IMR-90 (cell line): ENCODE results near the gene GARNL3. TPM values are rescaled to one million over a fixed set of nuclear protein-coding genes. Genes with fewer than 3 reads are reported as not detected.

Experiments used
- ATAC-seq: fragments of 200-7000 bp; cut with Tn5 transposase; 2 replicates; pipeline ENCODE4 v1.9.1; 2020; ENCODE audit warnings: low read depth, mild to moderate bottlenecking, moderate library complexity
- BruUV-seq: library from RNA; stranded (reverse); fragments of 400-500 nt; replicated peaks from 2 replicates; lab custom pipeline; 2021; lab: Mats Ljungman, UMichigan
- CTCF ChIA-PET: fragments of 300-600 bp; formaldehyde crosslinking; extraction: SDS; loops from one replicate; lab custom pipeline; 2021; ENCODE audit warnings: antibody characterized with exemption; lab: Yijun Ruan, JAX
- POLR2A ChIA-PET: fragments of 300-600 bp; sonication (Branson Sonifier 250); formaldehyde crosslinking; loops from one replicate; lab custom pipeline; 2022; ENCODE audit warnings: antibody characterized with exemption; ENCODE audit not compliant: unreplicated experiment; lab: Charles Lee
- DNase-seq: peaks from one replicate; pipeline ENCODE4 v3.0.0; 2013
- H2AFZ ChIP-seq: replicated peaks from 2 replicates; pipeline ENCODE3; 2013; ENCODE audit warnings: low read length, mild to moderate bottlenecking; ENCODE audit not compliant: poor library complexity
- H2AK5ac ChIP-seq: 2 replicates; pipeline ENCODE4 v1.6.1; 2013; ENCODE audit warnings: low read depth, low read length, inconsistent platforms
- H2AK9ac ChIP-seq: replicated peaks from 2 replicates; pipeline ENCODE3; 2013; ENCODE audit warnings: mild to moderate bottlenecking, low read depth, low read length, moderate library complexity; ENCODE audit not compliant: poor library complexity
- H2BK120ac ChIP-seq: 2 replicates; pipeline ENCODE4 v1.6.1; 2013; ENCODE audit warnings: low read depth, low read length, inconsistent platforms
- H2BK15ac ChIP-seq: 3 replicates; pipeline ENCODE4 v1.6.1; 2013; ENCODE audit warnings: low read depth, low read length, inconsistent platforms
- H2BK20ac ChIP-seq: 2 replicates; pipeline ENCODE4 v1.6.1; 2013; ENCODE audit warnings: low read depth, mild to moderate bottlenecking, inconsistent platforms, low read length, moderate library complexity
- H2BK5ac ChIP-seq: 2 replicates; pipeline ENCODE4 v1.6.1; 2013; ENCODE audit warnings: mild to moderate bottlenecking, low read depth, low read length, inconsistent platforms; ENCODE audit not compliant: poor library complexity, severe bottlenecking
- H3K14ac ChIP-seq: replicated peaks from 2 replicates; pipeline ENCODE4 v1.6.1; 2013; ENCODE audit warnings: low read depth, low read length, inconsistent platforms
- H3K18ac ChIP-seq: 2 replicates; pipeline ENCODE4 v1.6.1; 2013; ENCODE audit warnings: low read depth, low read length, control low read depth
- H3K23ac ChIP-seq: 2 replicates; pipeline ENCODE4 v1.6.1; 2013; ENCODE audit warnings: low read depth, low read length, inconsistent platforms
- H3K27ac ChIP-seq: 2 replicates; pipeline ENCODE4 v1.5.1; 2013; ENCODE audit warnings: mild to moderate bottlenecking, control low read depth, low read length; ENCODE audit not compliant: insufficient read depth
- H3K27me3 ChIP-seq: 2 replicates; pipeline ENCODE4 v1.6.1; 2013; ENCODE audit warnings: low read length; ENCODE audit not compliant: control insufficient read depth, insufficient read depth
- H3K36me3 ChIP-seq: 2 replicates; pipeline ENCODE4 v1.6.1; 2013; ENCODE audit warnings: low read length, mixed read lengths; ENCODE audit not compliant: control insufficient read depth, insufficient read depth
- H3K4ac ChIP-seq: 2 replicates; pipeline ENCODE4 v1.6.1; 2013; ENCODE audit warnings: low read depth, low read length, inconsistent platforms
- H3K4me1 ChIP-seq: 2 replicates; pipeline ENCODE4 v1.6.1; 2013; ENCODE audit warnings: low read length, mixed read lengths; ENCODE audit not compliant: control insufficient read depth, insufficient read depth
- H3K4me2 ChIP-seq: 2 replicates; pipeline ENCODE4 v1.6.1; 2013; ENCODE audit warnings: low read depth, mild to moderate bottlenecking, control low read depth, low read length, moderate library complexity
- H3K4me3 ChIP-seq: 2 replicates; pipeline ENCODE4 v1.5.1; 2013; ENCODE audit warnings: low read depth, mild to moderate bottlenecking, control low read depth, low read length, moderate library complexity; ENCODE audit not compliant: insufficient read depth
- H3K56ac ChIP-seq: 2 replicates; pipeline ENCODE4 v1.6.1; 2013; ENCODE audit warnings: low read length, inconsistent platforms; ENCODE audit not compliant: insufficient read depth; ENCODE audit errors: extremely low read depth
- H3K79me1 ChIP-seq, 2 experiments: 2 replicates each; pipeline ENCODE4 v1.6.1; 2013; ENCODE audit warnings: low read length in 2 of 2, inconsistent platforms in 1 of 2, low read depth in 1 of 2
- H3K9ac ChIP-seq: 2 replicates; pipeline ENCODE4 v1.6.1; 2013; ENCODE audit warnings: low read depth, low read length, control low read depth
- H3K9me1 ChIP-seq: 2 replicates; pipeline ENCODE4 v1.6.1; 2013; ENCODE audit warnings: low read length, inconsistent platforms; ENCODE audit not compliant: insufficient read depth
- H3K9me3 ChIP-seq: 2 replicates; pipeline ENCODE4 v1.6.1; 2013; ENCODE audit warnings: low read length; ENCODE audit not compliant: control insufficient read depth, insufficient read depth
- H4K20me1 ChIP-seq: 2 replicates; pipeline ENCODE4 v1.6.1; 2013; ENCODE audit warnings: low read length, inconsistent platforms; ENCODE audit not compliant: insufficient read depth
- H4K5ac ChIP-seq: 2 replicates; pipeline ENCODE4 v1.6.1; 2013; ENCODE audit warnings: mild to moderate bottlenecking, low read depth, low read length, control low read depth
- H4K8ac ChIP-seq, 2 experiments: 2 replicates each; pipeline ENCODE4 v1.6.1; 2013; ENCODE audit warnings: low read depth in 2 of 2, low read length in 2 of 2, control low read depth in 1 of 2, inconsistent platforms in 1 of 2
- H4K91ac ChIP-seq: 2 replicates; pipeline ENCODE4 v1.6.1; 2013; ENCODE audit warnings: low read depth, low read length, inconsistent platforms; ENCODE audit not compliant: insufficient read depth
- CEBPB ChIP-seq: IDR thresholded peaks from 2 replicates; pipeline ENCODE4 v1.6.1; 2012; ENCODE audit warnings: low read depth, low read length, improper control_type of control experiment
- CHD1 ChIP-seq: IDR thresholded peaks from 2 replicates; pipeline ENCODE4 v1.6.1; 2012; ENCODE audit warnings: low read depth, low read length, improper control_type of control experiment
- FOS ChIP-seq: fragments of 150-350 bp; IDR thresholded peaks from 2 replicates; pipeline ENCODE4 v1.6.1; 2016; ENCODE audit warnings: low read depth, low read length
- MXI1 ChIP-seq: IDR thresholded peaks from 2 replicates; pipeline ENCODE4 v1.6.1; 2012; ENCODE audit warnings: low read depth, mild to moderate bottlenecking, low read length, moderate library complexity, borderline replicate concordance
- NFE2L2 ChIP-seq: fragments of 150-350 bp; IDR thresholded peaks from 2 replicates; pipeline ENCODE4 v1.6.1; 2016; ENCODE audit warnings: low read depth, mild to moderate bottlenecking, low read length
- POLR2A ChIP-seq: IDR thresholded peaks from 2 replicates; pipeline ENCODE4 v1.6.1; 2012; ENCODE audit warnings: mild to moderate bottlenecking, low read depth, low read length
- RAD21 ChIP-seq: IDR thresholded peaks from 2 replicates; pipeline ENCODE4 v1.6.1; 2012; ENCODE audit warnings: low read length, improper control_type of control experiment
- RCOR1 ChIP-seq: IDR thresholded peaks from 2 replicates; pipeline ENCODE4 v1.6.1; 2012; ENCODE audit warnings: mild to moderate bottlenecking, low read length, improper control_type of control experiment; ENCODE audit not compliant: insufficient replicate concordance
- RFX5 ChIP-seq: IDR thresholded peaks from 2 replicates; pipeline ENCODE4 v1.8.0; 2012; ENCODE audit warnings: low read depth, mild to moderate bottlenecking, low read length, moderate library complexity
- SMC3 ChIP-seq: fragments of 150-350 bp; IDR thresholded peaks from 2 replicates; pipeline ENCODE4 v1.6.1; 2016; ENCODE audit warnings: low read depth, mild to moderate bottlenecking, antibody characterized with exemption, low read length, moderate library complexity
- dilution Hi-C: fragments of 300-500 bp; cut with HindIII; formaldehyde crosslinking; loops from one replicate; pipeline ENCODE4 v1.14.3; 2018; ENCODE audit warnings: low sequenced_read_pairs; ENCODE audit not compliant: unreplicated experiment
- in situ Hi-C: fragments of 300-500 bp; cut with MboI; formaldehyde crosslinking; loops from 3 replicates; pipeline ENCODE4 v1.14.3; 2019; ENCODE audit warnings: low sequenced_read_pairs, inconsistent platforms, mixed read lengths
- intact Hi-C: fragments of 100-400 bp; cut with micrococcal nuclease; formaldehyde crosslinking; loops from 2 replicates; pipeline ENCODE4 v1.10.0; 2022
- polyA plus RNA-seq, 3 experiments: library from polyadenylated mRNA; depleted of rRNA; stranded (reverse); fragments of >200 nt; gene quantifications; 2 replicates each; pipeline ENCODE4 v1.2.3, GENCODE V29; 2012; ENCODE audit warnings: low replicate concordance in 1 of 3
- total RNA-seq: library from RNA; depleted of rRNA; stranded (reverse); fragments of >200 nt; gene quantifications from 2 replicates; pipeline ENCODE4 v1.2.3, GENCODE V29; 2012
- TF ChIP-seq, protein P1 (sequence below): fragments of 150-350 bp; IDR thresholded peaks from 2 replicates; pipeline ENCODE4 v1.6.1; 2017; ENCODE audit warnings: mild to moderate bottlenecking, antibody characterized with exemption, low read length, low read depth
- TF ChIP-seq, protein P2 (sequence below): conservative IDR thresholded peaks from 2 replicates; pipeline ENCODE4 v1.5.1; 2012; ENCODE audit warnings: mild to moderate bottlenecking, low read depth, low read length, improper control_type of control experiment

Gene GARNL3
- total and polyA plus RNA-seq, 2 of the 4 experiments (the other 2 are of a cell fraction): 1.9 to 5.0 TPM

DNA sequence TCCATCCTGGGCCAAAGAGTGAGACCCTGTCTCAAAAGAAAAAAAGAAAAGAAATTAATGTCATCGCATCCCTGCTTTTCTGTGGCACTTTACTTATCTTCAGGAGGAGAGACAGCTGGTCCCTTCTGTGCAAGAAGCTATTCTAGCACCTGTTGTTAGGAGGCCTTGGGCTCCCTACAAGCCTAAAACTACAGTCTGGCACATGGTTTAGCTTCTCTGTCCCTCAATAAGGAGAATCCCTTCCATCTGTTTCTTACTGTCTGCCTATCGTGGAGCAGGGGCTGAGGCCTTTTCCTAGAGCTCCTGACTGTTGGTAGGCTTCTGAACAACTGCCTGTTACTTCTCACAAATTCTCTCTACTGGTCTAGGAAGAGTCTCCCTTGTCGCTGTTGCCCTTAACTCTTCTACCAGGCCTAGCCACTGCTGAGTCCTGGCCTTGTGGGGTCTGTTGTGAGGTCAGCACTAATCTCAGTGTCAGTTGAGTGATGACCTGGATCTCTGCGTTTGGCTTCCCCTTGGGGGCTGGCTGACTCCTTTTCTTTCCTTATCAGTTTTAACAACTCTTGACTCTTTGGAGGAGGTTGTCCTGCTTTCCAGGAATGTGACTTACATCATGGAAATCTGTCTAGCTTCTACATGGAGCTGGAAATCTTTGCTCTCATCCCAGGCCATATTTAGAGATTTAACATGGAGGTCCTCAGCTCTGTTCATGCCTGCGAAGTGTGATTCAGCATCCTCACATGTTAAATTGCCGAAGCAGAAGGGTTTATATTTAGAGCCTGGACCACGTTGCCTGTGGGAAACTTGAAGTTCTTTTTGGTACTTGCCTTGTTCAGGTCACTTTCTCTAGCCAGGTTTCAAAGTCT is 5.7 kb upstream of the GARNL3 start (continued):
- TF ChIP-seq, protein P1, sequence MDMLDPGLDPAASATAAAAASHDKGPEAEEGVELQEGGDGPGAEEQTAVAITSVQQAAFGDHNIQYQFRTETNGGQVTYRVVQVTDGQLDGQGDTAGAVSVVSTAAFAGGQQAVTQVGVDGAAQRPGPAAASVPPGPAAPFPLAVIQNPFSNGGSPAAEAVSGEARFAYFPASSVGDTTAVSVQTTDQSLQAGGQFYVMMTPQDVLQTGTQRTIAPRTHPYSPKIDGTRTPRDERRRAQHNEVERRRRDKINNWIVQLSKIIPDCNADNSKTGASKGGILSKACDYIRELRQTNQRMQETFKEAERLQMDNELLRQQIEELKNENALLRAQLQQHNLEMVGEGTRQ: no peak

DNA sequence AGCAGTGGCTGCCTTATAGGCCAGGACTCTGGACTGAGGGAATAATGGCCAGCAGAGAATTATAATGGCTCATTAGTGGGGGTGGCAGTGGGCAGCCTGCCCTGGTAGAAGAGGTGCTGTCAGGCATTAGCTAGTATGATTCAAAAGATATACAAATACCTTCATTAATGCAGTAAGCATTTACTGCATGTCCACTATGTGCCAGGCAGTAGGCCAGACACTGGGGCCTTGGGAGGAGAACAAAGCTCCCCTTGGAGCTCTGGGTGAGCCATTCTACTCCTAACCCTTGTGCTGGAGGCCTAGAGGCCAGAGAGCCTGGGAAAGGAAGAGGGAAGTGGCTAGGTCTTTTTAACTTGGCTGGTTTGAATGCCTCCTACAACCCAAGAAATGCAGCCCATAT is 2.0 kb upstream of the GARNL3 start:
- H3K4ac ChIP-seq: no peak overlapping the region
- peak; percentile 4 for DNase-seq
- no peaks in the 10 kb centered on the region for H4K20me1 ChIP-seq
- H3K79me1 ChIP-seq: no peaks in the 10 kb centered on the region
- BruUV-seq: no TSS peak
- ChIA-PET CTCF (no interaction called here), POLR2A (no interaction called here)
- H4K5ac ChIP-seq: no peak overlapping the region
- H2BK5ac ChIP-seq: no peak overlapping the region
- dilution Hi-C loops (no loop called here), in situ Hi-C loops (no loop called here), intact Hi-C loops (no loop called here)
- no peak overlapping the region for H2AFZ ChIP-seq
- H3K9me3 ChIP-seq: no peaks in the 10 kb centered on the region
- H3K27ac ChIP-seq: no peak overlapping the region
- no peak overlapping the region for H3K56ac ChIP-seq
- no peak overlapping the region for H3K4me2 ChIP-seq
- no peak overlapping the region for H2AK5ac ChIP-seq
- 0 out of 2 replicates have a peak, but pooled peaks cover 2% of the 10 kb centered on the region for H3K4me1 ChIP-seq
- H3K9ac ChIP-seq: no peak overlapping the region
- TF ChIP-seq RAD21 (no peak), CHD1 (no peak), POLR2A (no peak), CEBPB (no peak), RFX5 (no peak), SMC3 (no peak), RCOR1 (no peak), NFE2L2 (no peak), MXI1 (no peak), FOS (no peak)
- TF ChIP-seq, protein P2, sequence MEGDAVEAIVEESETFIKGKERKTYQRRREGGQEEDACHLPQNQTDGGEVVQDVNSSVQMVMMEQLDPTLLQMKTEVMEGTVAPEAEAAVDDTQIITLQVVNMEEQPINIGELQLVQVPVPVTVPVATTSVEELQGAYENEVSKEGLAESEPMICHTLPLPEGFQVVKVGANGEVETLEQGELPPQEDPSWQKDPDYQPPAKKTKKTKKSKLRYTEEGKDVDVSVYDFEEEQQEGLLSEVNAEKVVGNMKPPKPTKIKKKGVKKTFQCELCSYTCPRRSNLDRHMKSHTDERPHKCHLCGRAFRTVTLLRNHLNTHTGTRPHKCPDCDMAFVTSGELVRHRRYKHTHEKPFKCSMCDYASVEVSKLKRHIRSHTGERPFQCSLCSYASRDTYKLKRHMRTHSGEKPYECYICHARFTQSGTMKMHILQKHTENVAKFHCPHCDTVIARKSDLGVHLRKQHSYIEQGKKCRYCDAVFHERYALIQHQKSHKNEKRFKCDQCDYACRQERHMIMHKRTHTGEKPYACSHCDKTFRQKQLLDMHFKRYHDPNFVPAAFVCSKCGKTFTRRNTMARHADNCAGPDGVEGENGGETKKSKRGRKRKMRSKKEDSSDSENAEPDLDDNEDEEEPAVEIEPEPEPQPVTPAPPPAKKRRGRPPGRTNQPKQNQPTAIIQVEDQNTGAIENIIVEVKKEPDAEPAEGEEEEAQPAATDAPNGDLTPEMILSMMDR: no peak
- H2BK15ac ChIP-seq: no peak overlapping the region
- no peaks in the 10 kb centered on the region for H3K36me3 ChIP-seq
- no peaks in the 10 kb centered on the region for H3K9me1 ChIP-seq
- no peak overlapping the region for H3K4me3 ChIP-seq
- H3K23ac ChIP-seq: no peak overlapping the region
- no peak overlapping the region for H3K14ac ChIP-seq
- H3K18ac ChIP-seq: no peak overlapping the region
- no peak overlapping the region for H2BK20ac ChIP-seq
- no peak overlapping the region for H4K8ac ChIP-seq
- no peaks in the 10 kb centered on the region for H3K27me3 ChIP-seq
- H2BK120ac ChIP-seq: no peak overlapping the region
- no peak overlapping the region for H2AK9ac ChIP-seq
- ATAC-seq: no peak; the same call in 1 of the 2 replicates
- no peak overlapping the region for H4K91ac ChIP-seq
